Stimulated activated CD4-positive, alpha-beta T cell treated with anti-CD3 and anti-CD28 coated beads, Interleukin-4, amount 100 ng/mL, for 1 hour (primary cell): ENCODE data around the gene PRKCE.
A peak's percentile ranks its signal among the peaks of the same experiment; 100 is the strongest.

Source experiments
- DNase-seq: peaks from one replicate; pipeline ENCODE4 v3.0.0-alpha.2; 2020

PRKCE gene

DNA sequence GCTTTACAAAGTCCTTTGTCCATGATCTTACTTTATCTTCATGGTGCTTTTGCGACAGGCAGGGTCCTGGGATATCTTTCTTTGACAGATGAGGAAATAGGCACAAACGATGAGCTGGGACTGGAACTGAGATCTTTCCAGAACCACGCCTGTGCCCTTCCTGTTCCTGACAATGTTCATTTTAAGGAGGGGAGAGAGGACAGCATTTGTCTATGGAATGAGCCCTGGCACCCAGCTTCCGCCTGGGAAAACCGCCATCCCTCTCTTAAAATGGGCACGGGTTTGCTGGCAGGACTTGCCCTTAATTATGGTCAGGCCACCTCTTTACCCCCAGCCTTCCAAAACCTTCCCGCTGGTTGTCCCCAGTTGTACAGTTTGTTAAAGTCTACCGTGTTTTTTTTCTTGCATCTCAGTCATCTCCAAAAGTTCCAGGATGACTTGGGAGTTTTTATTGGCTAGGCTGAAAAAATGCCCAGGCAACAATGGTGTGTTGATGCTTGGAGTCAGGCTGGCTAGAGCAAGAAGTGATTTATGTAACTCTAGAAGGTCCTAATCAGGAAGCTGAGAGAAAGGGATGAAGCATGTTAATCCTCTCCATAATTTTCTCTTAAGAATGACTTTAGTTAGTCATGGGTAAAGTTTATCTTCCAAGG lies 380.8 kb downstream of the PRKCE start:
- no peak for DNase-seq

- no peak for DNase-seq
Observed at GRCh38 chr2:46032996-46033395, 381.5 kb downstream of the PRKCE start.

GRCh38 chr2:46034535-46034934 lies 383.1 kb downstream of the PRKCE start:
- DNase-seq, result no peak

GRCh38 chr2:46036929-46037328 lies 385.5 kb downstream of the PRKCE start:
- no peak for DNase-seq

DNA sequence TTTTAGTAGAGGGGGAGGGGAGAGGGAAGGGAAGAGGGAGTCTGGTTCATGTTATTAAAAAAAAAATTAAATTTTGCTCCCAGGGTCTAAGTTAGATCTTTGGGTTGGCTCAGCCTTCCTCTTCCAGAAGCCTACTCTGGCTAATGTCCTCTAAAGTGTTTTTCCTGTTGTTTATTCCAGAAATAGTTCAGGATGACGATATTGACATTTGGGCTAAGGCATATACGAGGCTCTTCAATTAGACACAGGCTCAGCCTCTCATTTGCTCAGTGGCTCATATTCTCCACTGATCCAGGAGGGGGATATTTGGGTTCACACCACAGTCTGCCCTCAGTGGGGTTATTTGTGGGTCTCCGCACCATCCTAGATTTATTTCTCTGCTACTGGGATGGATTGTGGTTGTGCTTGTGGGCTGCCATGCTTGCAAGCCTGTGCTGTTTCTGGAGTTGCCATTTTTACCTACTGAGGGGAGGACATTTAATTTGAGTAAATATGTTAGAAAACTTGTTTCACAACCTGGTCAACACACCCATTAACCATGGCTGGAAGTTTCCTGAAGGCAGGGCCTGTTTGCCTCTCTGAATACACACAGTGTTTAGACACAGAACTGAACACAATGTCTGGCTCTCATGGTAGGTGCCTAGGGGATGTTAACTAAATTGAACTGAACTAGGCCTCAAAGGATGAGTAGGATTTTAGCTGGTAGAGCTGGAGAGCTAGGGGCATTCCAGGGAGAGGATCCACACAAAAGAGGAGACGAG lies 388.2 kb downstream of the PRKCE start:
- no peak for DNase-seq

DNA sequence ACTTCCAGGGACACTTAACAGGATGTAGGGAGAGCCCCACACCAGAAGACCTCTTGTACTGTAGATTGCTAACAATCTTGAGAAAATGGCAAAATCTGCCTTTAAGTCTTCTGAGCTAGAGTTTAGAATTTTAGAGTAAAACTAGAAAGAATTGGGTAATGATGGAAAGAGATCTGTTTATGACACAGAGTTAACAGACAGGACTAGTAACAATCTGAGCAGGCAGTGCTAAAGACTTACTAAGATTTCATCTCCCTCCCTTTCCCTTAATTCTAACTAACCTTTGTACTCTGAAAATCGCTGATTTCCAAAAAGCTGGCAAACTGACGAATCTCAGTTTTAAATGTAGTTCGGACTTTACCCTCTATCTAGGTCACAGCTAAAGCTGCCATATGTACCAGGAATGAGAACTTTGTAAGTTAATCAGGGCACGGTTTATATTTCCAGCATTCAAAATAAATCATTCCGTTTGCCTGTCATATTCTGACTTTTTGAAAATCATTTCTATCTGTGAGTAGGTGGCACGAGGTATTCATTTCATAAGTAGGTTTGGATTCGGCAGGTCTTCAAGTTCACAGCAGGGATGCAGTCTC lies 389.2 kb downstream of the PRKCE start:
- DNase-seq, result no peak

DNA sequence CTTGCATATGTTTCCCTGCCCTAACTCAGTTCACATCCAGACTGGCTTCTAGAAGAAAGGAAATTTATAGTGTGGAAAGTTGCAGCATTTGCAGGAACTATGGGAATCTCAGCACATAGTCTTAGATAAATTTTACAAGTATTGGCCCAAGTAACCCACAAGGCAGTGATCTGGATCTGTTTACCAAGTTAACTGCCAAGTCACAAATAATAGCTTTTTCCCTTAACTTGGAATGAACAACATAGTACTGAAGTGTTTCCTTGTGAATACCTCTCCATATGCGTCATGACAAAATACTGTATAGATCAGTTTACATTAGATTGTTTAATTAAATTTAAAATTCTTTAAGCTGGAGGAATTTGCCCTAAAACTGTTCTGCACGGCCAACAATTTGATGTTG lies 390.0 kb downstream of the PRKCE start:
- no peak for DNase-seq

DNA sequence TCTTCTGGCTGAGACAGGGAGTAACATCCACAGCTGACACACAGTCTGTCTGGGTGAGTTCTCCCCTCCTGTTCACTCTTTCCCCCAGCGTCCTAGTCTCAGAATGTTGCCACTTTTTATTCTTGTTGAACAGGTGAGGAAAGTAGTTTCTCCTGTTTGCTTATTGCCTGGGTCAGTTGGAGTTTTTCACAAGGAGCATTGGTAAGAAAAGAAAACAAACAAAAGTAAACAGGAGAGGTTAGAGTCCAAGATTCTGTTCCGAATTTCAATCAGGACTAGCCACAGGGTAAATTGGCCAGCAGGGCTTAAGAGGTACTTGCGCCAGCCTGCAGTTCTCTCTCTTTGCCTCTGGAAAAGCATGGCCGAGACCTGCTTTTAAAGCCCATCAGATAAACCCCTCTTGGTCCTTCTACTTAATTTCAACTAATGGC lies 390.7 kb downstream of the PRKCE start:
- no peak for DNase-seq

GRCh38 chr2:46042711-46043110 lies 391.2 kb downstream of the PRKCE start:
- DNase-seq, result no peak

DNA sequence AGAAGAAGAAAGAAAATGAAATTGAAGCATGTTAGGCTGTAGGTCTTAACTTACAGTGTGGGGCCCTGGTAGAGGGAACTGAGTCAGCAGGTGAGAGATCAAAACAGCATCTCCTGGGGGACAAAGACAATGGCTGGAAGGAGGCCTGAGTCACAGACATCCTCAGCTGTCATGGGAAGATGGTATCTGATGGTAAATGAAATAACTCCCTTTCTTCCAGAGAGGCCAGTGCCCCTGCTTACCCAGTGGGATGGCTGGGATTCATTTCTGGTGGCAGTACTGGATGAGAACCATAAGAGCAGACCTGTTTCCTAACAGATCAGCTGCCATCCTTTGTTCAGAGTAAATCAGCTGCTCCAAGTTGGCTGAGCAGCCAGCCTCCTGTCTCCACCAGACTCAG lies 394.4 kb downstream of the PRKCE start:
- no peak for DNase-seq

- DNase-seq, result no peak
Observed at GRCh38 chr2:46047290-46047689, 395.8 kb downstream of the PRKCE start.

GRCh38 chr2:46048693-46049092 lies 397.2 kb downstream of the PRKCE start:
- no peak for DNase-seq

DNA sequence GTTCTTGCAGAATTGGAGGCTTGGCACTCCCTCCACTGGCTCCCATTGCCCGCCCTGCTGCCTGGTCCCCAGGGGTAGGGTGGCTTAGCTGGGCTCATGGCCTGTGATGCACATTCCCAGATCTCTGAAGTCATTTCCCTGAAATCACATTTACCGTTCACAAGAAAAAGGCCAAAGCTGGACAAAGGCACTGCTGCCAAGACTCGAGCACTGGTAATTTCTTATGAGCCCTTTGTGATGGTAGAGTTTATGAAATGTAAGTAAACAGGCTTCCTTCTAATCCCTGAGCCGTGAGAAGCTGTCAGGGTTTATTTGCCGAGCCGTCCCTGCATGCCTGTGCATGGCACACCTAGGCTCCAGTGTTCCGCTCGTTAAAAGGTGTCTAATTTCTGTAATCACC lies 398.6 kb downstream of the PRKCE start:
- DNase-seq, result no peak

DNA sequence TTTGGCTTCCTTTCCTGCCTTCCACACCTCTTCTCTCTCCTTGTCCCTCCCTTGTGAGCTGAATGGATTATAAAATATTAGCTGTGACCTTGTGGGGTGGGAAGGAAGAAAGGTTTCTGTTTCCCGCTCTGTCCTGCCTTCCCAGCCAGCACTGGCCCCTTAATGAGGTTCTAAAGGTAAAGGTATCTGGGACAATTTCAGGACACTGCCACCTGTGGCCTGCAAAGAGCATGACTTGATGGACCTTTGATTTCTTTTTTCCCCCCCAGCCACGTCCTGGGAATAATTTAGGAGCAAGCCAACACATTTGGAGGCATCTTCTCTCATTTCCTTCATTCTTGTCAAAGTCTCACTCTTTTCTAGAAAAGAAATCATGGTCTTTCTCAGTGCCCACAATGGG lies 399.0 kb downstream of the PRKCE start:
- no peak for DNase-seq

DNA sequence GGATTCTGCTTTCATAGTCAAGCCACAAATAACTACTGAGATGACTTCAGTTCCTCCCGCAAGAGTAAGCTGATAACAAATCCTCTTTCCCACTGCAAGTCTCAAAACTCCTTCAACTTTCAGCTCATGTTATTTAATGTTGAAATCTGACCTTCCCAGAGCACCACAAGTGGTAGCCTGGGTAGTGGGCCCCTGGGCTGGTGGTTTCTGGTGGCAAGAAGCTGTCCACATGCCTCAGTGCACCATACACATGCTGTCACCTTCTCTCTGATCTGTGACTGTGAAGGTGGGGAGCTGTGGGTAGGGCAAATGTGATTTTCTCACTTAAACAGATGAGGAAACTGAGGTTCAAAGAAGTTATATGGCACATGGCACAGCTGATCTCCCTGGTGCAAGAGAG lies 399.6 kb downstream of the PRKCE start:
- DNase-seq, result no peak

- no peak for DNase-seq
Observed at GRCh38 chr2:46053564-46053963, 402.1 kb downstream of the PRKCE start.

DNA sequence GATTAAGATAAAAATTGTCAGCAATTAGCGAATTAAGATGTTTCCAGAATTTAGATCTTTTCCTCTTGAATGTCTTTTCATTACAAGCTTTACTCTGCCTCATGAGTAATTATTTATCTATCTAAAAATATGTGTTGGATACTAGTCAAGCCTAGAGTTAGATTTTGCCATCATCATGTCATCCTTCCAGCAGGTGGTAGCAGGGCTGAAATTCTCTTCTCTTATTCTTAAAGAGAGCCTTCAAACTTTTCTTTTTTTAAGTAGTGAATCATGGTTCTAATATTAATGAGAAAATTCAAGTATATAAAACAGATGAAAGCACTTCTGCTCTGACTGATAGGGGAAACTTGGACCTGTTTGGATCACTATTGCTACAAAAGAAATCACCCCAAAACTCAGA lies 405.1 kb downstream of the PRKCE start:
- no peak for DNase-seq

DNA sequence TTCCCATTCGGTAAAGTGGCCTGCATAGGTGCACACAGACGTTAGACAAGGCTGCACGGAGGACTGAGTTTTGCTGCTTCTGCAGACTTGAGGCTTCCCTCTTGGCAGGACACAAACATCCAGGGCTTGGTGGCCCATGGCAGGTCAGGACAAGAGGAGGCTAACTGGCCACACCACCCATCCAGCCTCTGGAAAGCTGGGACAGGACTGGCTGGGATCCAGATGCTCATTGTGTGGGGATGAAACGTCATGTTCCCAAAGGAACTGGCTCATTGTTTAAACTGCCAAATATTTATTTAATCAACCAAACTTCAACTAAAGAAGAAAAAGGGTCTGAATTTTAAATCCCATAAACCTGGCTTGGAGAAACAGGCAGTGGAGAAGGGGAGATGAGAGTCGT lies 406.7 kb downstream of the PRKCE start:
- DNase-seq, result no peak

- peak; percentile 59 for DNase-seq
Observed at GRCh38 chr2:46062637-46063412, 411.4 kb downstream of the PRKCE start.

DNA sequence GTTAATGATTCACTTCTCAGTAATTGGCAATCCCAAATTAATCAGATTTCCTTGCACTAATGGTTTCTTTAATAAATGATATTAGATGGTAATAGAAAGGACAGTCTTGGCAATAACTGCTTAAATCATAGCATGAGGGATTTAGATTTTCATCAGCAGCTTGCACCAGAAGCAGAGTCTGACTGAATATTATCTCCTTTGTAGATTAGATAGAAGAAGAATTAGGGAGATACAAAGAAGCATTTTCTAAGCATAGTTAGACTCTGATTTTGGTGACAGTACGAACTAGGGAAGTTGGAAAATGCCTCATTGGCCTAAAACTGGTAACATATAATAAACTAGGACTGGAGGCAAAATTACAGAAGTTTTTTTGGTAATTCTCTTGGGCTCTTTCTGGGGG lies 412.9 kb downstream of the PRKCE start:
- DNase-seq, result no peak

- no peak for DNase-seq
Observed at GRCh38 chr2:46065152-46065551, 413.7 kb downstream of the PRKCE start.

DNA sequence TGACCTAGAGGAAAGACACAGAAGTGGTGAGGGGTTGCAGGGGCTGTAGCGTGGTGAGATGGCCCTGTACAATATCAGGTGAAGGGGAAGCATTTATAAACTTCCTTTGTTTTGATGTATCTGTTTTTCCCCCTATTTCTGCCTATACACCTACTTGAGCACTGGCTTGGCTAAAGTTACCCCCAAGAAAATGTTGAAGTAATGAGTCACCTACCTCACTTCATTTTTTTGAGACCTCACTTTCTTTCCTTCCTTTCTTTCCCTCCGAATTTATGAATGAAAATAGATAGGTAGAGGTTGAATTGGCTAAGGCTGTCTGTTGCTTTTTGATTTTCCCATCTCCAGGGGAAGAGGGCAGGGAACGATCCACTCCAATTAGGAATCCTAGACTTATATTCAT lies 414.6 kb downstream of the PRKCE start:
- no peak for DNase-seq

DNA sequence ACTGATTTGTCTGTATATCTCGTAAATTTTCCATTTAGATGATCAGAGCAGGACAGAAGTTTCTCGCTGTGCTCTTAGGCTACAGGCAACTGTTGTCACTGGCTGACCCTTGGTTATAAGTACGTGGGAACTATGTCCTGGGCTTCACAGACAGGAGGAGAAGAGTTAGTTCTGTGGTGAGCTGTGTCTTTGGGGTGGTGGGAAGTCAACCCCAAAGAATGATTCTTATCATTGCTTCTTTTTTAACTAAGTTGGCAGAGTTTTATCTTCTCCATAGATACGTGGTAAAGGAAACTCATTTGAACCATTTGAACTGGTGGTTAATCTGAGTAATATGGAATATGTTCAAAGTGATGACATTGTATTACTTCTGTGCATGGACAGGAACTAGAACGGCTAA lies 415.1 kb downstream of the PRKCE start:
- no peak for DNase-seq

GRCh38 chr2:46067062-46067461 lies 415.6 kb downstream of the PRKCE start:
- no peak for DNase-seq
